Thoracic aorta (tissue), 2 donors: Measurements from ENCODE around the gene ICE2. TPM values are rescaled to one million over a fixed set of nuclear protein-coding genes. Genes with fewer than 3 reads are reported as not detected.
"Not testable (repeated sequence)": the region's sequence is repeated elsewhere in the genome, so short reads cannot be mapped to it uniquely, and the experiment has no call there.

Experiments used
- ATAC-seq: fragments of 150-250 bp; one replicate; pipeline ENCODE4 v1.8.0; 2017; ENCODE audit warnings: low read depth; ENCODE audit not compliant: insufficient number of reproducible peaks, low FRiP score
- DNase-seq: peaks from one replicate; pipeline ENCODE4 v3.0.0-alpha.2; 2020; ENCODE audit warnings: low spot score
- H3K27ac ChIP-seq, 2 donors: fragments of 200-600 bp; sonication (generic); 1 replicate in 1 of 2; 2 replicates in 1 of 2; pipeline ENCODE4 v1.5.1; 2016; ENCODE audit warnings: mild to moderate bottlenecking in 2 of 2, moderate library complexity in 2 of 2
- H3K27me3 ChIP-seq: fragments of 200-600 bp; sonication (generic); replicated peaks from 2 replicates; pipeline ENCODE4 v1.6.0; 2016; ENCODE audit warnings: mild to moderate bottlenecking; ENCODE audit not compliant: insufficient read depth
- H3K36me3 ChIP-seq: fragments of 200-600 bp; sonication (generic); one replicate; pipeline ENCODE4 v1.5.1; 2016
- H3K4me1 ChIP-seq, 2 donors: fragments of 200-600 bp; sonication (generic); 1 replicate in 1 of 2; 2 replicates in 1 of 2; pipeline versions ENCODE4 v1.5.1 to v1.6.0; 2016; ENCODE audit warnings: low read depth in 2 of 2, mild to moderate bottlenecking in 1 of 2; ENCODE audit not compliant: control insufficient read depth in 1 of 2
- H3K4me3 ChIP-seq: fragments of 200-600 bp; sonication (generic); 2 replicates; pipeline ENCODE4 v1.5.1; 2016; ENCODE audit warnings: mild to moderate bottlenecking
- H3K9me3 ChIP-seq: fragments of 200-600 bp; sonication (generic); 2 replicates; pipeline ENCODE4 v1.5.1; 2016
- CTCF ChIP-seq: fragments of 200-600 bp; sonication (generic); IDR thresholded peaks from one replicate; pipeline ENCODE4 v1.5.1; 2019; ENCODE audit warnings: antibody characterized with exemption
- total RNA-seq, 2 donors: library from RNA; depleted of rRNA; stranded (reverse); fragments of >200 nt; gene quantifications; one replicate each; pipeline versions ENCODE4 v1.1.0 to v1.2.3, GENCODE V29; 2016

Gene ICE2
- total RNA-seq, 2 donors from 2014 or later = 19.4 to 57.2 TPM

GRCh38 chr15:60408463-60408981 is 70.4 kb downstream of the ICE2 start:
- H3K27ac ChIP-seq = no peak overlapping the region
- H3K27me3 ChIP-seq = no peaks in the 10 kb centered on the region
- peak; percentile 27 for ATAC-seq
- H3K4me3 ChIP-seq = no peak overlapping the region
- no peaks in the 10 kb centered on the region for H3K9me3 ChIP-seq
- H3K36me3 ChIP-seq = no peaks in the 10 kb centered on the region
- no peak for DNase-seq
- peaks cover 11 to 32% of the 10 kb centered on the region in 2 donors for H3K4me1 ChIP-seq
- no peak for TF ChIP-seq CTCF

- no peak for DNase-seq
- Histone ChIP-seq H3K27ac (peak overlapping the region in 1 of 2 donors; percentile 28), H3K27me3 (no peaks in the 10 kb centered on the region), H3K9me3 (no peaks in the 10 kb centered on the region), H3K4me3 (no peak overlapping the region), H3K4me1 (peaks cover 12 to 34% of the 10 kb centered on the region in 2 donors), H3K36me3 (no peaks in the 10 kb centered on the region)
- no peak for ATAC-seq
- TF ChIP-seq CTCF = no peak
Measured at GRCh38 chr15:60407415-60407805, 71.5 kb downstream of the ICE2 start.

- Histone ChIP-seq H3K4me3 (no peak overlapping the region), H3K4me1 (peaks cover 16 to 39% of the 10 kb centered on the region in 2 donors), H3K9me3 (no peaks in the 10 kb centered on the region), H3K36me3 (no peaks in the 10 kb centered on the region), H3K27ac (peak overlapping the region; percentile 22 to 28), H3K27me3 (no peaks in the 10 kb centered on the region)
- no peak for ATAC-seq
- DNase-seq = no peak
- TF ChIP-seq CTCF = no peak
Measured at GRCh38 chr15:60406513-60407414, 72.2 kb downstream of the ICE2 start.

GRCh38 chr15:60405399-60405798 is 73.5 kb downstream of the ICE2 start:
- DNase-seq (no peak), ATAC-seq (no peak)
- no peaks in the 10 kb centered on the region for H3K27me3 ChIP-seq
- H3K9me3 ChIP-seq = no peaks in the 10 kb centered on the region
- no peak overlapping the region for H3K4me3 ChIP-seq
- no peak overlapping the region for H3K27ac ChIP-seq
- H3K36me3 ChIP-seq = no peaks in the 10 kb centered on the region
- peaks cover 16 to 51% of the 10 kb centered on the region in 2 donors for H3K4me1 ChIP-seq
- no peak for TF ChIP-seq CTCF

GRCh38 chr15:60404351-60404750 is 74.6 kb downstream of the ICE2 start:
- not testable (repeated sequence) for H3K27ac ChIP-seq, H3K27me3 ChIP-seq, H3K9me3 ChIP-seq, ATAC-seq, H3K4me3 ChIP-seq, DNase-seq, H3K36me3 ChIP-seq
- peaks cover 19 to 56% of the 10 kb centered on the region in 2 donors for H3K4me1 ChIP-seq
